Measurements from ENCODE around the gene CHST10. TPM values are rescaled to one million over a fixed set of nuclear protein-coding genes. Genes with fewer than 3 reads are reported as not detected.

Gene CHST10
- total RNA-seq, 1 experiment from 2014 or later: 13.4 TPM

- TF ChIP-seq EZH2 (IDR thresholded peaks at IDR 0.05; ENCODE audit: low read length, unreplicated experiment) (no peak), EZH2phosphoT487 (IDR thresholded peaks at IDR 0.05; ENCODE audit: borderline replicate concordance, low read length) (no peak), CTCF (conservative IDR thresholded peaks at IDR 0.05; ENCODE audit: low read depth, low read length) (no peak)
These were observed 29.2 kb upstream of the CHST10 start for GRCh38 chr2:100446696-100447095.

DNA sequence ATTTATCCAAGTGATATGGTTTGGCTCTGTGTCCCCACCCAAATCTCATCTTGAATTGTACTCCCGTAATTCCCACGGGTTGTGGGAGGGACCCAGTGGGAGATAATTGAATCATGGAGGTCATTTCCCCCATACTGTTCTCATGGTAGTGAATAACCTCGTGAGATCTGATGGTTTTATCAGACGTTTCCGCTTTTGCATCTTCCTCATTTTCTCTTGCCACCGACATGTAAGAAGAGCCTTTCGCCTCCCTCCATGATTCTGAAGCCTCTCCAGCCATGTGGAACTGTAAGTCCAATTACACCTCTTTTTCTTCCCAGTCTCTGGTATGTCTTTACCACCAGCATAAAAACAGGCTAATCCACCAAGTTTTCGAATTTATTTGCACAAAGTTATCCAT is 20.3 kb upstream of the CHST10 start:
- CTCF ChIA-PET: no interaction called here

More at GRCh38 chr2:100446696-100447095, 29.2 kb upstream of the CHST10 start:
- Histone ChIP-seq H3K4me1 (ENCODE audit: insufficient read depth, low read length) (no peaks in the 10 kb centered on the region; the same call in 1 of the 2 replicates), H3K4me2 (ENCODE audit: low read length) (no peak overlapping the region), H3K79me2 (ENCODE audit: low read length) (no peaks in the 10 kb centered on the region), H3K27me3 (ENCODE audit: low read length) (no peaks in the 10 kb centered on the region; the same call in 1 of the 2 replicates), H3K9ac (ENCODE audit: low read length) (no peak overlapping the region), H3K4me3 (ENCODE audit: low read length) (no peak overlapping the region), H4K20me1 (ENCODE audit: low read length) (no peaks in the 10 kb centered on the region), H3K9me3 (ENCODE audit: low read length) (no peaks in the 10 kb centered on the region), H2AFZ (ENCODE audit: low read length) (no peak overlapping the region), H3F3A (ENCODE audit: low read length, unreplicated experiment) (peaks cover under 1% of the 10 kb centered on the region), H3K9me2 (replicated peaks; ENCODE audit: low read length) (no peaks in the 10 kb centered on the region), H3K36me3 (ENCODE audit: low read depth, low read length) (no peaks in the 10 kb centered on the region), H3K27ac (ENCODE audit: low read length) (peak overlapping the region; percentile 30; the same call in 1 of the 2 replicates)
- no TSS peak for BruUV-seq (replicated peaks)
- intact Hi-C loops (cut with micrococcal nuclease): no loop called here
- DNase-seq (peak; percentile 47), ATAC-seq (peak; percentile 35)
- POLR2A ChIA-PET (ENCODE audit: unreplicated experiment): no interaction called here
- CTCF ChIA-PET: no interaction called here

More for the DNA sequence above, 20.3 kb upstream of the CHST10 start:
- no peaks in the 10 kb centered on the region for H3F3A ChIP-seq (ENCODE audit: low read length, unreplicated experiment)
- no peaks in the 10 kb centered on the region for H3K79me2 ChIP-seq (ENCODE audit: low read length)
- no peak overlapping the region for H3K27ac ChIP-seq (ENCODE audit: low read length)
- H3K27me3 ChIP-seq (ENCODE audit: low read length): peaks cover 5% of the 10 kb centered on the region; the same call in 1 of the 2 replicates
- H3K9me2 ChIP-seq (replicated peaks; ENCODE audit: low read length): no peaks in the 10 kb centered on the region
- DNase-seq (no peak), ATAC-seq (no peak)
- POLR2A ChIA-PET (ENCODE audit: unreplicated experiment): no interaction called here
- intact Hi-C loops (cut with micrococcal nuclease): no loop called here
- no peak overlapping the region for H2AFZ ChIP-seq (ENCODE audit: low read length)
- no peak for TF ChIP-seq EZH2phosphoT487 (IDR thresholded peaks at IDR 0.05; ENCODE audit: borderline replicate concordance, low read length)
- TF ChIP-seq CTCF (conservative IDR thresholded peaks at IDR 0.05; ENCODE audit: low read depth, low read length): no peak
- no peak for TF ChIP-seq EZH2 (IDR thresholded peaks at IDR 0.05; ENCODE audit: low read length, unreplicated experiment)
- no peaks in the 10 kb centered on the region for H4K20me1 ChIP-seq (ENCODE audit: low read length)
- no peaks in the 10 kb centered on the region for H3K4me1 ChIP-seq (ENCODE audit: insufficient read depth, low read length)
- no TSS peak for BruUV-seq (replicated peaks)
- no peak overlapping the region for H3K4me3 ChIP-seq (ENCODE audit: low read length)
- no peaks in the 10 kb centered on the region for H3K9me3 ChIP-seq (ENCODE audit: low read length)
- H3K4me2 ChIP-seq (ENCODE audit: low read length): no peak overlapping the region
- H3K36me3 ChIP-seq (ENCODE audit: low read depth, low read length): no peaks in the 10 kb centered on the region
- no peak overlapping the region for H3K9ac ChIP-seq (ENCODE audit: low read length)
